Measurements from ENCODE around the gene OSBPL8. TPM values are rescaled to one million over a fixed set of nuclear protein-coding genes. Genes with fewer than 3 reads are reported as not detected.
A peak's percentile ranks its signal among the peaks of the same experiment; 100 is the strongest.

Gene OSBPL8
- total RNA-seq, 2 experiments from 2014 or later = 154 to 160 TPM

DNA sequence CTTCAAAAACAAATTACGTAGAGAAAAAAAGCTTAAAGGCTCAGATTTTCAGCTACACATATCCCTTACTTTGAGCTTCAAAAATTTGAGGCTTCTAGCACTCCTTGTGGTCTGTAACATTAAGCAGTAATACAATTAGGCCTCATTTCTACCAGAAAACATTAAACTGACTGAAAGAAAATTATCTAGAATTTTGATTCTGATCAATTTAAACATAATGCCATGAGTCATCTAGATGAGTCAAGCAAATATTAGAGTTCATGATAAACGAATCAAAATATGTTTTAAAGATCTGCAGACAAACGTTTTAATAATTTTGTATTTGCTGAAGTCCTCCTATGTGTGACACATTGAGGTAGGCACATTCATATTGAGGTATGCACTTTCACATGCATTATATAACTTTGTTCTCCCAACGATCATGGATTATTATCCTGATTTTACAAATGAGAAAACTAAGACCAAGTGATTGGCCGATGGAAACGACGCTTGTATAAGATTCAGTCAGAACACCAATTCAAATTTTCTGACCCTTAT, 4.3 kb downstream of the OSBPL8 start:
- peaks cover 79% of the 10 kb centered on the region for H3K4me1 Mint-ChIP-seq (ENCODE audit: low read depth)
- peak overlapping the region; percentile 86 for H3K4me3 Mint-ChIP-seq
- TF ChIP-seq CTCF (IDR thresholded peaks at IDR 0.05) = no peak
- H3K27me3 Mint-ChIP-seq = no peaks in the 10 kb centered on the region
- DNase-seq = peak in 2 of 14 experiments; percentile 26 to 28
- no peak for ATAC-seq (ENCODE audit: poor library complexity)
- Histone ChIP-seq H3K9me3 (ENCODE audit: control insufficient read depth in 1 of 2, insufficient read depth in 1 of 2, low read length in 2 of 2) (no peaks in the 10 kb centered on the region), H3K27ac (ENCODE audit: low read depth in 1 of 2, low read length in 2 of 2) (no peak overlapping the region), H3K36me3 (ENCODE audit: insufficient read depth, low read length) (no peaks in the 10 kb centered on the region), H3K27me3 (ENCODE audit: control insufficient read depth in 1 of 2, insufficient read depth in 2 of 2, low read length in 2 of 2) (no peaks in the 10 kb centered on the region), H3K4me3 (ENCODE audit: low read length) (no peak overlapping the region), H3K4me1 (ENCODE audit: insufficient read depth, low read length) (peaks cover 38% of the 10 kb centered on the region)
- CTCF ChIA-PET = interaction anchor here (1.1 kb wide), 1 partner anchor 10 kb away, joined by 5 read pairs; no protein-coding TSS in a partner anchor
- peak overlapping the region; percentile 95 for H3K27ac Mint-ChIP-seq
- peaks cover 50% of the 10 kb centered on the region for H3K36me3 Mint-ChIP-seq (ENCODE audit: low read depth)
- intact Hi-C loops (cut with DNase I, micrococcal nuclease) = loop anchor here (1.0 to 5.0 kb wide), 6 partner anchors 10 to 208 kb away; partner anchors contain the start of genes BBS10 (in 1 of the 2) and ZDHHC17 (in 1 of the 2)
- POLR2A ChIA-PET = interaction anchor here (0.9 to 1.5 kb wide), 3 partner anchors 14 to 208 kb away, joined by 3 to 5 read pairs (median 4); partner anchors contain the start of gene ZDHHC17
- no peaks in the 10 kb centered on the region for H3K9me3 Mint-ChIP-seq

DNA sequence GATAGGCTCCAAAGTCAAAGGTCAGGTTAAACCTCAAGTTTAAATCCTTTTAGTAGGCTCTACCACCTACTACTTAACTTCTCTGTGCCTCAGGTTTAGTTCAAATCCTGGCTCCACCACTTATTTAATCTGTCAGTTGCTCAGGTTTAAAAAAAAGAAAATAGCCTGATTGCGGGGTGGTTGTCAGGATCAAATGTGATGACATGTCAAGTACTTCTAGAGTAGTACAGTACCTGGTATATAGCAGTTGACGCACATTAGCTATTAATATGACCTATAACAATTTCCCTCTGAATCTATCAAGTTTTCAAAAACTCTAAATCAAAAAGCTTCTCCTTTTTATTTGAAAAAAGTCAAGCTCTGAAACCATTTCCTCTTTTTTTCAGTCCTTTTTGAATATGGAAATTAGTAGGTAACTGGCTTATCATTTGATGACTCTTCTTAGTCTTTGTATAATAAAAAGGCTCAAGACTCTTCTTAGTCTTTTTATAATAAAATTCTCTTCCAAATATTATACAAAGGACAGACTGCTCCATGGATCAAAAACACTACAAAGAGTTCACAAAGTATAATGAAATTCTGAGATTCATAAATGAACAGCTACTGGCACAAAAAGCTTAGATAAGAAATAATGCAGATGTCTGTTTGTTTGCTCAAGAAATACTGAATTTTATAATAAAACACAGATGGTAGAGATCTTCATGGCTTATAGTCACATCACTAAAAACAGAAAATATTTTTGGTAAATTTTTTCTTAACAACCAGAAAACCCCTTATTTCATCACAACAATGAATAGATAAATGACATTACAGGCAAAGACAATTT, 5.0 kb downstream of the OSBPL8 start:
- Histone ChIP-seq H3K36me3 (ENCODE audit: insufficient read depth, low read length) (no peaks in the 10 kb centered on the region), H3K27ac (ENCODE audit: low read depth in 1 of 2, low read length in 2 of 2) (no peak overlapping the region), H3K4me1 (ENCODE audit: insufficient read depth, low read length) (peaks cover 35% of the 10 kb centered on the region), H3K4me3 (ENCODE audit: low read length) (no peak overlapping the region), H3K27me3 (ENCODE audit: control insufficient read depth in 1 of 2, insufficient read depth in 2 of 2, low read length in 2 of 2) (no peaks in the 10 kb centered on the region), H3K9me3 (ENCODE audit: control insufficient read depth in 1 of 2, insufficient read depth in 1 of 2, low read length in 2 of 2) (no peaks in the 10 kb centered on the region)
- Mint-ChIP-seq H3K27me3 (no peaks in the 10 kb centered on the region), H3K4me3 (peak overlapping the region; percentile 86), H3K27ac (peak overlapping the region; percentile 95), H3K4me1 (ENCODE audit: low read depth) (peaks cover 80% of the 10 kb centered on the region), H3K9me3 (no peaks in the 10 kb centered on the region), H3K36me3 (ENCODE audit: low read depth) (peaks cover 49% of the 10 kb centered on the region)
- DNase-seq (no peak), ATAC-seq (ENCODE audit: poor library complexity) (no peak)
- CTCF ChIA-PET = interaction anchor here (1.1 kb wide), 1 partner anchor 9 kb away, joined by 5 read pairs; no protein-coding TSS in a partner anchor
- TF ChIP-seq CTCF (IDR thresholded peaks at IDR 0.05) = no peak
- POLR2A ChIA-PET = interaction anchor here (0.6 to 1.5 kb wide), 5 partner anchors 14 to 209 kb away, joined by 3 to 5 read pairs (median 3); partner anchors contain the start of gene ZDHHC17
- intact Hi-C loops (cut with DNase I, micrococcal nuclease) = loop anchor here (1.0 to 5.0 kb wide), 6 partner anchors 9 to 208 kb away; partner anchors contain the start of genes BBS10 (in 1 of the 2) and ZDHHC17 (in 1 of the 2)

GRCh38 chr12:76552343-76552938, 7.1 kb downstream of the OSBPL8 start:
- H3K27ac Mint-ChIP-seq = peak overlapping the region; percentile 24
- no peak for DNase-seq
- no peak for ATAC-seq (ENCODE audit: poor library complexity)
- TF ChIP-seq CTCF (IDR thresholded peaks at IDR 0.05) = no peak
- peaks cover 34% of the 10 kb centered on the region for H3K36me3 Mint-ChIP-seq (ENCODE audit: low read depth)
- Histone ChIP-seq H3K9me3 (ENCODE audit: control insufficient read depth in 1 of 2, insufficient read depth in 1 of 2, low read length in 2 of 2) (no peaks in the 10 kb centered on the region), H3K27me3 (ENCODE audit: control insufficient read depth in 1 of 2, insufficient read depth in 2 of 2, low read length in 2 of 2) (no peaks in the 10 kb centered on the region), H3K4me1 (ENCODE audit: insufficient read depth, low read length) (peaks cover 41% of the 10 kb centered on the region), H3K36me3 (ENCODE audit: insufficient read depth, low read length) (no peaks in the 10 kb centered on the region), H3K4me3 (ENCODE audit: low read length) (no peak overlapping the region), H3K27ac (ENCODE audit: low read depth in 1 of 2, low read length in 2 of 2) (no peak overlapping the region)
- ChIA-PET CTCF (interaction anchor here (0.7 kb wide), 1 partner anchor 54 kb away, joined by 3 read pairs; no protein-coding TSS in a partner anchor), POLR2A (no interaction called here)
- H3K9me3 Mint-ChIP-seq = no peaks in the 10 kb centered on the region
- H3K27me3 Mint-ChIP-seq = no peaks in the 10 kb centered on the region
- intact Hi-C loops (cut with DNase I, micrococcal nuclease) = no loop called here
- H3K4me3 Mint-ChIP-seq = peak overlapping the region; percentile 35
- peaks cover 87% of the 10 kb centered on the region for H3K4me1 Mint-ChIP-seq (ENCODE audit: low read depth)

Data from CD4-positive, alpha-beta T cell (primary cell).